Dermis blood vessel endothelial cell (primary cell): Measurements from ENCODE around the gene MBLAC2. TPM values are rescaled to one million over a fixed set of nuclear protein-coding genes. Genes with fewer than 3 reads are reported as not detected.

Experiments
- DNase-seq: peaks from one replicate; pipeline ENCODE4 v3.0.0; 2010
- total RNA-seq: library from RNA; depleted of rRNA; stranded (reverse); fragments of >200 nt; gene quantifications from 2 replicates; pipeline ENCODE4 v1.2.3, GENCODE V29; 2014

MBLAC2 gene
- 5.6 and 6.3 TPM in 2 replicates for total RNA-seq

GRCh38 chr5:90474235-90475107, at the start of gene MBLAC2, which contains the start of gene POLR3G:
Gene MBLAC2, minus strand, starts transcription at chr5:90474771. Its CDS starts 479 bp downstream, at chr5:90474292.
Gene POLR3G, plus strand, starts transcription at chr5:90474864. Its CDS starts 10,704 bp downstream, at chr5:90485568.
- DNase-seq = peak; percentile 96

- peak; percentile 80 for DNase-seq
Observed at GRCh38 chr5:90519081-90519480, 44.5 kb upstream of the MBLAC2 start.

GRCh38 chr5:90518661-90519060, 44.1 kb upstream of the MBLAC2 start:
- DNase-seq = peak; percentile 88

- DNase-seq = no peak
Observed at GRCh38 chr5:90514520-90514919, 39.9 kb upstream of the MBLAC2 start.

- DNase-seq = no peak
Observed at GRCh38 chr5:90510438-90510837, 35.9 kb upstream of the MBLAC2 start.

GRCh38 chr5:90506221-90506620, 31.6 kb upstream of the MBLAC2 start:
- DNase-seq = no peak

GRCh38 chr5:90504743-90505142, 30.2 kb upstream of the MBLAC2 start:
- DNase-seq = no peak

GRCh38 chr5:90503596-90503995, 29.0 kb upstream of the MBLAC2 start:
- no peak for DNase-seq

- DNase-seq = no peak
Observed at GRCh38 chr5:90495146-90495545, 20.6 kb upstream of the MBLAC2 start.

- DNase-seq = no peak
Observed at GRCh38 chr5:90494043-90494442, 19.5 kb upstream of the MBLAC2 start.

GRCh38 chr5:90488791-90489190, 14.2 kb upstream of the MBLAC2 start:
- DNase-seq = peak; percentile 39

GRCh38 chr5:90484540-90484939, 10.0 kb upstream of the MBLAC2 start:
- no peak for DNase-seq

- peak; percentile 79 for DNase-seq
Observed at GRCh38 chr5:90483206-90483605, 8.6 kb upstream of the MBLAC2 start.

GRCh38 chr5:90480699-90481098, 6.1 kb upstream of the MBLAC2 start:
- no peak for DNase-seq

GRCh38 chr5:90479611-90480385, 5.2 kb upstream of the MBLAC2 start:
- no peak for DNase-seq

GRCh38 chr5:90477621-90478215, 3.1 kb upstream of the MBLAC2 start:
- DNase-seq = peak; percentile 35

- peak; percentile 52 for DNase-seq
Observed at GRCh38 chr5:90477073-90477472, 2.5 kb upstream of the MBLAC2 start.

GRCh38 chr5:90476391-90476790, 1.8 kb upstream of the MBLAC2 start:
- DNase-seq = peak; percentile 5

- DNase-seq = peak; percentile 14
Observed at GRCh38 chr5:90475436-90475980, 937 bp upstream of the MBLAC2 start.

- DNase-seq = peak; percentile 64
Observed at GRCh38 chr5:90473396-90474234, 956 bp downstream of the MBLAC2 start.

- DNase-seq = no peak
Observed at GRCh38 chr5:90472783-90473395, 1.7 kb downstream of the MBLAC2 start.
